OCI-LY7 (cell line): ENCODE measurements around the gene NCAM2.

Source experiments
- EZH2phosphoT487 ChIP-seq: fragments of 200-600 bp; sonication (generic); IDR thresholded peaks from 2 replicates; pipeline ENCODE4 v1.6.1; 2018; ENCODE audit warnings: low read depth, borderline replicate concordance, mild to moderate bottlenecking, mixed run types, antibody characterized with exemption, low read length, moderate library complexity, mixed read lengths
- TF ChIP-seq, protein P1 (sequence below): fragments of 200-600 bp; sonication (generic); conservative IDR thresholded peaks from 2 replicates; pipeline ENCODE4 v1.5.1; 2014; ENCODE audit warnings: mild to moderate bottlenecking, antibody characterized with exemption, low read length, moderate library complexity, mixed read lengths

DNA sequence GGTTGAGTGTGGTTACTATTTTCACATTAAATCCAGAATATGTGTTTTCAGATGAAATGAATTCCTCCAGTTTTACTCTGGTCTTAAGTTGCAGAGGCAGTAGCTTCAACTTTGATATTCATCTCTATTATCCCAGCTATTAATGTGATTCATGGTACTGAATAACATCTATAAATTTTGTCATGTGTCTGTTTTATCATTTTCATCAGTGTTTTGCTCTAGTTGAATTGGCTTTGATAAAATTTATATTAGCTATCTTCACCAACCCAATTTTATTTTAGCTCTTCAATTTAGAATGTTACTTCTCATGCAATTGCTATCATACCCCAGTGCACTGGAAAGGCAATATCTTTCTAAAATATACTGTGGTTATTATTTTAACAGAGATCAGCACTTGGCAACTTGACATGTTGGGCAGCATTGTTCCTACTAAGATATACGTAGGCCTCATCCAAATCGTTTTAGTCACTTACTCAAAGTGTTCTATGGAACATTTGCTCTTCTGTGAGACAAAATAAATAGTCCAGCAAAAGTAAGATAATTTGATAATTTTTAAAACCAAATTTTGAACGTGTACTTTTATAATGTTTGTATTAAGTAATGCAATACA, 184.3 kb downstream of the NCAM2 start:
- TF ChIP-seq, protein P1, sequence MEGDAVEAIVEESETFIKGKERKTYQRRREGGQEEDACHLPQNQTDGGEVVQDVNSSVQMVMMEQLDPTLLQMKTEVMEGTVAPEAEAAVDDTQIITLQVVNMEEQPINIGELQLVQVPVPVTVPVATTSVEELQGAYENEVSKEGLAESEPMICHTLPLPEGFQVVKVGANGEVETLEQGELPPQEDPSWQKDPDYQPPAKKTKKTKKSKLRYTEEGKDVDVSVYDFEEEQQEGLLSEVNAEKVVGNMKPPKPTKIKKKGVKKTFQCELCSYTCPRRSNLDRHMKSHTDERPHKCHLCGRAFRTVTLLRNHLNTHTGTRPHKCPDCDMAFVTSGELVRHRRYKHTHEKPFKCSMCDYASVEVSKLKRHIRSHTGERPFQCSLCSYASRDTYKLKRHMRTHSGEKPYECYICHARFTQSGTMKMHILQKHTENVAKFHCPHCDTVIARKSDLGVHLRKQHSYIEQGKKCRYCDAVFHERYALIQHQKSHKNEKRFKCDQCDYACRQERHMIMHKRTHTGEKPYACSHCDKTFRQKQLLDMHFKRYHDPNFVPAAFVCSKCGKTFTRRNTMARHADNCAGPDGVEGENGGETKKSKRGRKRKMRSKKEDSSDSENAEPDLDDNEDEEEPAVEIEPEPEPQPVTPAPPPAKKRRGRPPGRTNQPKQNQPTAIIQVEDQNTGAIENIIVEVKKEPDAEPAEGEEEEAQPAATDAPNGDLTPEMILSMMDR: no peak
- no peak for TF ChIP-seq EZH2phosphoT487
